ENCODE data around the gene RTN4RL2.

DNA sequence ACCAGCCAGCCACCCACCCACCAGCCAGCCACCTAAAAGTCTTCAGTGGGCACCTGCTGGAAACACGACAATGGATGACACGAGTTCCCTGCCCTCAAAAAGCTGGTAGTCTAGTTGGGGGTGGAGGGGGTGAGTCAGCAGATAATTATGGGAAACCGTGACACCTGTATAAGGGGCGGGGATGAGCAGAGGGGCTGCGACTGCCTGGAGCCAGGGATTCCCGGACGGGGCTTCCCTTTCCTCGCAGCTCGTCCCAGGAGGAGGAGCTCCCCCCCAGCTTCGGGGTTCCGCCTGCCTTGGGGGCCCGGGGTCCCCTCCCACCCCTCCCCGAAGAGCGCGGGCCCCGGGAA, 2.3 kb upstream of the RTN4RL2 start:
- TF ChIP-seq CHD4 (IDR thresholded peaks at IDR 0.05) (no peak), POLR2A (IDR thresholded peaks at IDR 0.05; ENCODE audit: low read depth, low read length) (no peak), TAF1 (IDR thresholded peaks at IDR 0.05; ENCODE audit: borderline replicate concordance, low read depth, low read length) (no peak), SIX5 (IDR thresholded peaks at IDR 0.05; ENCODE audit: low read depth, low read length, severe bottlenecking) (no peak), POLR2AphosphoS5 (IDR thresholded peaks at IDR 0.05; ENCODE audit: low read length) (no peak)
- TF ChIP-seq, protein P1, sequence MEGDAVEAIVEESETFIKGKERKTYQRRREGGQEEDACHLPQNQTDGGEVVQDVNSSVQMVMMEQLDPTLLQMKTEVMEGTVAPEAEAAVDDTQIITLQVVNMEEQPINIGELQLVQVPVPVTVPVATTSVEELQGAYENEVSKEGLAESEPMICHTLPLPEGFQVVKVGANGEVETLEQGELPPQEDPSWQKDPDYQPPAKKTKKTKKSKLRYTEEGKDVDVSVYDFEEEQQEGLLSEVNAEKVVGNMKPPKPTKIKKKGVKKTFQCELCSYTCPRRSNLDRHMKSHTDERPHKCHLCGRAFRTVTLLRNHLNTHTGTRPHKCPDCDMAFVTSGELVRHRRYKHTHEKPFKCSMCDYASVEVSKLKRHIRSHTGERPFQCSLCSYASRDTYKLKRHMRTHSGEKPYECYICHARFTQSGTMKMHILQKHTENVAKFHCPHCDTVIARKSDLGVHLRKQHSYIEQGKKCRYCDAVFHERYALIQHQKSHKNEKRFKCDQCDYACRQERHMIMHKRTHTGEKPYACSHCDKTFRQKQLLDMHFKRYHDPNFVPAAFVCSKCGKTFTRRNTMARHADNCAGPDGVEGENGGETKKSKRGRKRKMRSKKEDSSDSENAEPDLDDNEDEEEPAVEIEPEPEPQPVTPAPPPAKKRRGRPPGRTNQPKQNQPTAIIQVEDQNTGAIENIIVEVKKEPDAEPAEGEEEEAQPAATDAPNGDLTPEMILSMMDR (IDR thresholded peaks at IDR 0.05 in 2 of 3, conservative IDR thresholded peaks at IDR 0.05 in 1 of 3; ENCODE audit: control insufficient read depth in 2 of 3, extremely low read depth in 1 of 3, insufficient read depth in 1 of 3, low read depth in 3 of 3, low read length in 3 of 3) = no peak
- TF ChIP-seq, protein P2, sequence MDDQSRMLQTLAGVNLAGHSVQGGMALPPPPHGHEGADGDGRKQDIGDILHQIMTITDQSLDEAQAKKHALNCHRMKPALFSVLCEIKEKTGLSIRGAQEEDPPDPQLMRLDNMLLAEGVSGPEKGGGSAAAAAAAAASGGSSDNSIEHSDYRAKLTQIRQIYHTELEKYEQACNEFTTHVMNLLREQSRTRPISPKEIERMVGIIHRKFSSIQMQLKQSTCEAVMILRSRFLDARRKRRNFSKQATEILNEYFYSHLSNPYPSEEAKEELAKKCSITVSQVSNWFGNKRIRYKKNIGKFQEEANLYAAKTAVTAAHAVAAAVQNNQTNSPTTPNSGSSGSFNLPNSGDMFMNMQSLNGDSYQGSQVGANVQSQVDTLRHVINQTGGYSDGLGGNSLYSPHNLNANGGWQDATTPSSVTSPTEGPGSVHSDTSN (IDR thresholded peaks at IDR 0.05; ENCODE audit: insufficient replicate concordance, low read depth, low read length) = no peak
- TF ChIP-seq, protein P3, sequence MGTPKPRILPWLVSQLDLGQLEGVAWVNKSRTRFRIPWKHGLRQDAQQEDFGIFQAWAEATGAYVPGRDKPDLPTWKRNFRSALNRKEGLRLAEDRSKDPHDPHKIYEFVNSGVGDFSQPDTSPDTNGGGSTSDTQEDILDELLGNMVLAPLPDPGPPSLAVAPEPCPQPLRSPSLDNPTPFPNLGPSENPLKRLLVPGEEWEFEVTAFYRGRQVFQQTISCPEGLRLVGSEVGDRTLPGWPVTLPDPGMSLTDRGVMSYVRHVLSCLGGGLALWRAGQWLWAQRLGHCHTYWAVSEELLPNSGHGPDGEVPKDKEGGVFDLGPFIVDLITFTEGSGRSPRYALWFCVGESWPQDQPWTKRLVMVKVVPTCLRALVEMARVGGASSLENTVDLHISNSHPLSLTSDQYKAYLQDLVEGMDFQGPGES (IDR thresholded peaks at IDR 0.05) = no peak

Data from GM12878 (cell line).